Fibroblast of lung (primary cell): Measurements from ENCODE around the gene SLC35G2. TPM values are rescaled to one million over a fixed set of nuclear protein-coding genes. Genes with fewer than 3 reads are reported as not detected.
"Not testable (repeated sequence)": the region's sequence is repeated elsewhere in the genome, so short reads cannot be mapped to it uniquely, and the experiment has no call there.

Source experiments
- DNase-seq, 2 donors: peaks; one replicate each; pipeline versions ENCODE4 v3.0.0 to v3.0.0-alpha.2; 2010; ENCODE audit warnings: low read depth in 2 of 2
- H2AFZ ChIP-seq: 2 replicates; pipeline ENCODE4 v1.5.1; 2012; ENCODE audit warnings: low read length, control low read depth, inconsistent platforms
- H3K27ac ChIP-seq: 2 replicates; pipeline ENCODE4 v1.5.1; 2011; ENCODE audit warnings: low read length, control low read depth; ENCODE audit not compliant: insufficient read depth
- H3K27me3 ChIP-seq: 2 replicates; pipeline ENCODE4 v1.5.1; 2011; ENCODE audit warnings: mild to moderate bottlenecking, low read length; ENCODE audit not compliant: control insufficient read depth, insufficient read depth
- H3K36me3 ChIP-seq: 2 replicates; pipeline ENCODE4 v1.5.1; 2011; ENCODE audit warnings: low read length; ENCODE audit not compliant: control insufficient read depth, insufficient read depth
- H3K4me1 ChIP-seq: 2 replicates; pipeline ENCODE4 v1.5.1; 2011; ENCODE audit warnings: low read length; ENCODE audit not compliant: control insufficient read depth, insufficient read depth; ENCODE audit errors: extremely low read depth
- H3K4me2 ChIP-seq: 2 replicates; pipeline ENCODE4 v1.5.1; 2011; ENCODE audit warnings: low read length, control low read depth; ENCODE audit not compliant: insufficient read depth; ENCODE audit errors: extremely low read depth
- H3K4me3 ChIP-seq, 4 experiments: fragments of 200-600 bp in 1 of 4; sonication (generic) in 1 of 4; replicated peaks in 1 of 4; 2 replicates each; pipeline ENCODE4 v1.5.1; 2011 to 2016; ENCODE audit warnings: low read length in 4 of 4, low read depth in 3 of 4, mild to moderate bottlenecking in 3 of 4, control low read depth in 2 of 4, inconsistent platforms in 1 of 4, mixed read lengths in 1 of 4; ENCODE audit not compliant: insufficient read depth in 1 of 4; ENCODE audit errors: control extremely low read depth in 1 of 4
- H3K79me2 ChIP-seq: 2 replicates; pipeline ENCODE4 v1.5.1; 2012; ENCODE audit warnings: mild to moderate bottlenecking, low read length, inconsistent platforms; ENCODE audit not compliant: control insufficient read depth, insufficient read depth
- H3K9ac ChIP-seq: 2 replicates; pipeline ENCODE4 v1.5.1; 2011; ENCODE audit warnings: mild to moderate bottlenecking, low read length, control low read depth; ENCODE audit not compliant: insufficient read depth
- H3K9me3 ChIP-seq: 2 replicates; pipeline ENCODE4 v1.5.1; 2012; ENCODE audit warnings: low read depth, low read length; ENCODE audit not compliant: control insufficient read depth, insufficient read depth
- H4K20me1 ChIP-seq: 2 replicates; pipeline ENCODE4 v1.5.1; 2011; ENCODE audit warnings: low read length; ENCODE audit not compliant: control insufficient read depth, insufficient read depth; ENCODE audit errors: extremely low read depth
- CTCF ChIP-seq, 2 donors: IDR thresholded peaks in 1 of 2; conservative IDR thresholded peaks in 1 of 2; 1 replicate in 1 of 2; 2 replicates in 1 of 2; pipeline ENCODE4 v1.5.1; 2011 to 2012; ENCODE audit warnings: low read length in 2 of 2, control low read depth in 1 of 2, inconsistent platforms in 1 of 2, low read depth in 1 of 2, mild to moderate bottlenecking in 1 of 2
- EZH2 ChIP-seq: IDR thresholded peaks from 2 replicates; pipeline ENCODE4 v1.5.1; 2012; ENCODE audit warnings: low read length, control low read depth, mild to moderate bottlenecking; ENCODE audit errors: missing control alignments
- polyA plus RNA-seq, 2 donors: library from polyadenylated mRNA; depleted of rRNA in 1 of 2; stranded (reverse) in 1 of 2; unstranded in 1 of 2; fragments of >200 nt; gene quantifications; 2 replicates each; pipeline ENCODE4 v1.2.1, GENCODE V29; 2011 to 2012; ENCODE audit warnings: missing spikeins in 1 of 2
- total RNA-seq: library from RNA; depleted of rRNA; stranded (reverse); fragments of >200 nt; gene quantifications from 2 replicates; pipeline ENCODE4 v1.2.1, GENCODE V29; 2014

Gene SLC35G2
- total and polyA plus RNA-seq, 2 donors (not counting 1 experiment from before 2014, with no cell fraction given): 14.9 to 15.4 TPM

DNA sequence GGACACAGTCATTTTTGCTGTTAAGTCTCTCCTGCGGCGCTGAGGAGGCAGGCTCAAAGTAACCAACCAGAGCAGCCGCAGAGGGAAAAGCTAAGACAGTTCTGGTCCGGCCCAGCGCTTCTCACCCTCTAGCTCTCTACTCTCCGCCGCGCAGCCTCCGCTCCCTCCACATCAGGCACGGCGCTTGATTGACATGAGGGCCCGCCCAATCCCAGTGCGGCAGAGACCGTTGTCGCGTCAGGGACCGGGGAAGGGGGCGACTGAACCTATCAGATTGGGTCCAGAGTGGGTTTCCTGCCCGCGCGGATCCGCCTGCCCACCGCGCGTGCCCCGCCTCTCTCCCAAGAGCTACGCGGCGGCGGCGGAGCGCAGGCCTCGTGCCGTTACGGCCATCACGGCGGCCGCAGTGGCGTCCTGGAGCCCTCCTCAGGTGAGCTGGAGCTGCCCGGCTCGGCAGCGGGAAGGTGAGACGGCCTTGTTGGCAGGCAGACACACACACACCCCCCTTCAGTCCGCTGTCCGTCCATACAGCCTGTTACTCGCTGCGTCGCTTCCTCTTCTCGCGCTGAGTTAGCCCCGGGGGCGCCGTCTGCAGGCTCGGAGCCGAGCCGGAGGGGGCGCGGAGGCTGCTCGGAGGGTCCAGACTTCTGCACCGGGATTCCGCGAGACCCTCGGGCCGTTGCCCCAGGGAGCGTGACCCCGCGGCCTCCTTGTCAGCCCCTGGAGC lies 43.1 kb downstream of the SLC35G2 start, which contains the start of gene NCK1:
NCK1 (plus strand) TSS at position 319 of the 727 bp plus-strand sequence. CDS start 65,794 bp downstream, outside the sequence.
- TF ChIP-seq EZH2 (no peak), CTCF (conservative IDR thresholded peaks at IDR 0.05 in 1 of 2, IDR thresholded peaks at IDR 0.05 in 1 of 2; ENCODE audit: low read depth in 1 of 2, low read length in 2 of 2) (no peak)
- H3K9ac ChIP-seq: peak within 1 kb of the TSS; percentile 81
- H3K4me3 ChIP-seq: peak within 1 kb of the TSS; percentile 89 to 97 (median 94)
- no peaks in the 10 kb centered on the region for H3K36me3 ChIP-seq
- H3K4me2 ChIP-seq: peak within 1 kb of the TSS; percentile 98
- H3K79me2 ChIP-seq: peaks cover 39% of the 10 kb centered on the region
- peak; percentile 97 to 99 for DNase-seq
- peak within 1 kb of the TSS; percentile 89 for H3K27ac ChIP-seq
- no peaks in the 10 kb centered on the region for H3K27me3 ChIP-seq
- H2AFZ ChIP-seq: peak within 1 kb of the TSS; percentile 98
- no peaks in the 10 kb centered on the region for H3K4me1 ChIP-seq
- no peaks in the 10 kb centered on the region for H4K20me1 ChIP-seq
- H3K9me3 ChIP-seq: no peaks in the 10 kb centered on the region

GRCh38 chr3:136862617-136863322 lies 43.8 kb downstream of the SLC35G2 start:
- peak; percentile 58 to 71 for DNase-seq
- Histone ChIP-seq H3K4me2 (peak overlapping the region; percentile 95), H3K4me1 (no peaks in the 10 kb centered on the region), H4K20me1 (no peaks in the 10 kb centered on the region), H3K9ac (peak overlapping the region; percentile 81), H3K79me2 (peaks cover 43% of the 10 kb centered on the region), H3K4me3 (peak overlapping the region; percentile 89 to 97 (median 94)), H3K27ac (peak overlapping the region; percentile 89), H3K27me3 (no peaks in the 10 kb centered on the region), H3K9me3 (no peaks in the 10 kb centered on the region), H2AFZ (peak overlapping the region; percentile 98), H3K36me3 (no peaks in the 10 kb centered on the region)
- TF ChIP-seq CTCF (conservative IDR thresholded peaks at IDR 0.05 in 1 of 2, IDR thresholded peaks at IDR 0.05 in 1 of 2; ENCODE audit: low read depth in 1 of 2, low read length in 2 of 2) (no peak), EZH2 (no peak)

DNA sequence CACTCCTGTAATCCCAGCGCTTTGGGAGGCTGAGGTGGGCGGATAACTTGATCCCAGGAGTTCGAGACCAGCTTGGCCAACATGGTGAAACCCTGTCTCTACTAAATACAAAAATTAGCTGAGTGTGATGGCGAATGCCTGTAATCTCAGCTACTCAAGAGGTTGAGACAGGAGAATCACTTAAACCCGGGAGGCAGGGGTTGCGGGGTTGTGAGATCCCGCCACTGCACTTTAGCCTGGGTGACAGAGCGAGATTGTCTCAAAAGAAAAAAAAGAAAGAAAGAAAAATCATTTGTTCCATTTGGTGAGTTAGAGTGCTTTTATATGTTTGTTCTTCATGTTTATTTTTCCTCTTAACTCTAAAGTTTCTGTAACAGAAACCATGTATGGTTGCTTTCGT lies 50.4 kb downstream of the SLC35G2 start:
- no peak for DNase-seq
- TF ChIP-seq CTCF (conservative IDR thresholded peaks at IDR 0.05 in 1 of 2, IDR thresholded peaks at IDR 0.05 in 1 of 2; ENCODE audit: low read depth in 1 of 2, low read length in 2 of 2) (no peak), EZH2 (no peak)
- H4K20me1 ChIP-seq: no peaks in the 10 kb centered on the region
- H3K36me3 ChIP-seq: no peaks in the 10 kb centered on the region
- H3K27ac ChIP-seq: no peak overlapping the region
- no peak overlapping the region for H3K4me2 ChIP-seq
- H3K4me1 ChIP-seq: no peaks in the 10 kb centered on the region
- no peaks in the 10 kb centered on the region for H3K9me3 ChIP-seq
- no peaks in the 10 kb centered on the region for H3K27me3 ChIP-seq
- no peak overlapping the region for H3K4me3 ChIP-seq
- H3K79me2 ChIP-seq: peaks cover 75% of the 10 kb centered on the region
- H3K9ac ChIP-seq: no peak overlapping the region
- H2AFZ ChIP-seq: no peak overlapping the region

DNA sequence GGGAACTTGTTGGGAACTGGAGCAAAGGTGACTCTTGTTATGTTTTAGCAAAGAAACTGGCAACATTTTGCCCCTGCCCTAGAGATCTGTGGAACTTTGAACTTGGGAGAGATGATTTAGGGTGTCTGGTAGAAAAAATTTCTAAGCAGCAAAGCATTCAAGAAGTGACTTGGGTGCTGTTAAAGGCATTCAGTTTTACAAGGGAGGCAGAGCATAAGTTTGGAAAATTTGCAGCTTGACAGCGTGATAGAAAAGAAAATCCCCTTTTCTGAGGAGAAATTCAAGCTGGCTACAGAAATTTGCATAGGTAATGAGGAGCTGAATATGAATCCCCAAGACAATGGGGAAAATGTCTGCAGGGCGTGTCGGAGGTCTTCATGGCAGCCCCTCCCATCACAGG lies 53.3 kb downstream of the SLC35G2 start:
- H3K36me3 ChIP-seq, H3K27me3 ChIP-seq, H3K9ac ChIP-seq, H3K4me3 ChIP-seq, H3K27ac ChIP-seq, DNase-seq, H3K4me2 ChIP-seq, H3K9me3 ChIP-seq, H3K4me1 ChIP-seq, H4K20me1 ChIP-seq, H2AFZ ChIP-seq: not testable (repeated sequence)
- peaks cover 61% of the 10 kb centered on the region for H3K79me2 ChIP-seq
